ENCODE data around the gene METTL25B. TPM values are rescaled to one million over a fixed set of nuclear protein-coding genes. Genes with fewer than 3 reads are reported as not detected.
A peak's percentile ranks its signal among the peaks of the same experiment; 100 is the strongest.

Gene METTL25B
- total RNA-seq, 1 experiment from 2014 or later = 10.4 TPM

GRCh38 chr1:156751757-156752481 is 23.6 kb downstream of the METTL25B start:
- peak; percentile 53 for ATAC-seq
- BruUV-seq (replicated peaks) = TSS peak; percentile 27
- POLR2A ChIA-PET (ENCODE audit: unreplicated experiment) = interaction anchor here (0.5 to 1.2 kb wide), 7 partner anchors 11 to 819 kb away, joined by 3 to 12 read pairs (median 5); partner anchors contain the start of gene PRCC

GRCh38 chr1:156752843-156753482 is 24.7 kb downstream of the METTL25B start:
- Histone ChIP-seq H3K79me2 (ENCODE audit: low read length) (peaks cover 50% of the 10 kb centered on the region), H3K4me2 (ENCODE audit: low read length) (peak overlapping the region; percentile 88), H3K4me1 (ENCODE audit: insufficient read depth, low read length) (peaks cover 33% of the 10 kb centered on the region), H2AFZ (ENCODE audit: low read length) (no peak overlapping the region), H3K27me3 (ENCODE audit: low read length) (no peaks in the 10 kb centered on the region), H3K9me2 (replicated peaks; ENCODE audit: low read length) (no peaks in the 10 kb centered on the region), H3K9ac (ENCODE audit: low read length) (no peak overlapping the region), H3K27ac (ENCODE audit: low read length) (no peak overlapping the region), H4K20me1 (ENCODE audit: low read length) (no peaks in the 10 kb centered on the region), H3K36me3 (ENCODE audit: low read depth, low read length) (peaks cover 5% of the 10 kb centered on the region; the same call in 1 of the 2 replicates), H3F3A (ENCODE audit: low read length, unreplicated experiment) (no peaks in the 10 kb centered on the region), H3K4me3 (ENCODE audit: low read length) (peak overlapping the region; percentile 86), H3K9me3 (ENCODE audit: low read length) (no peaks in the 10 kb centered on the region)
- no peak for TF ChIP-seq EZH2 (IDR thresholded peaks at IDR 0.05; ENCODE audit: low read length, unreplicated experiment)
- no peak for TF ChIP-seq CTCF (conservative IDR thresholded peaks at IDR 0.05; ENCODE audit: low read depth, low read length)
- no peak for TF ChIP-seq EZH2phosphoT487 (IDR thresholded peaks at IDR 0.05; ENCODE audit: borderline replicate concordance, low read length)
- CTCF ChIA-PET = no interaction called here
- DNase-seq (no peak), ATAC-seq (no peak)
- BruUV-seq (replicated peaks) = no TSS peak
- POLR2A ChIA-PET (ENCODE audit: unreplicated experiment) = interaction anchor here (0.6 kb wide), 1 partner anchor 820 kb away, joined by 6 read pairs; no protein-coding TSS in a partner anchor
- intact Hi-C loops (cut with micrococcal nuclease) = loop anchor here (1.0 kb wide), 1 partner anchor 14 kb away; the partner anchor contains the start of gene PRCC

More at GRCh38 chr1:156751757-156752481, 23.6 kb downstream of the METTL25B start:
- Histone ChIP-seq H3K9me2 (replicated peaks; ENCODE audit: low read length) (no peaks in the 10 kb centered on the region), H3K79me2 (ENCODE audit: low read length) (peaks cover 59% of the 10 kb centered on the region), H3K9ac (ENCODE audit: low read length) (peak overlapping the region; percentile 99), H3K9me3 (ENCODE audit: low read length) (no peaks in the 10 kb centered on the region), H3K36me3 (ENCODE audit: low read depth, low read length) (peaks cover 5% of the 10 kb centered on the region; the same call in 1 of the 2 replicates), H3K4me1 (ENCODE audit: insufficient read depth, low read length) (peaks cover 41% of the 10 kb centered on the region), H3F3A (ENCODE audit: low read length, unreplicated experiment) (no peaks in the 10 kb centered on the region), H2AFZ (ENCODE audit: low read length) (peak overlapping the region; percentile 94), H3K4me2 (ENCODE audit: low read length) (peak overlapping the region; percentile 88), H3K27me3 (ENCODE audit: low read length) (no peaks in the 10 kb centered on the region), H3K4me3 (ENCODE audit: low read length) (peak overlapping the region; percentile 86), H4K20me1 (ENCODE audit: low read length) (no peaks in the 10 kb centered on the region), H3K27ac (ENCODE audit: low read length) (peak overlapping the region; percentile 60)
- CTCF ChIA-PET = interaction anchor here (1.0 to 1.2 kb wide), 2 partner anchors 24 to 25 kb away, joined by 5 to 7 read pairs; partner anchors contain the start of genes ISG20L2 and METTL25B
- intact Hi-C loops (cut with micrococcal nuclease) = loop anchor here (1.0 kb wide), 2 partner anchors 15 to 24 kb away; partner anchors contain the start of genes ISG20L2, METTL25B and PRCC
- peak; percentile 87 for TF ChIP-seq EZH2phosphoT487 (IDR thresholded peaks at IDR 0.05; ENCODE audit: borderline replicate concordance, low read length)
- TF ChIP-seq EZH2 (IDR thresholded peaks at IDR 0.05; ENCODE audit: low read length, unreplicated experiment) = no peak
- DNase-seq = peak; percentile 98

- H3K27ac ChIP-seq (ENCODE audit: low read length) = no peak overlapping the region
- no peak overlapping the region for H3K4me3 ChIP-seq (ENCODE audit: low read length)
- peaks cover 37% of the 10 kb centered on the region for H3K79me2 ChIP-seq (ENCODE audit: low read length)
- TF ChIP-seq CTCF (conservative IDR thresholded peaks at IDR 0.05; ENCODE audit: low read depth, low read length) (no peak), EZH2phosphoT487 (IDR thresholded peaks at IDR 0.05; ENCODE audit: borderline replicate concordance, low read length) (no peak), EZH2 (IDR thresholded peaks at IDR 0.05; ENCODE audit: low read length, unreplicated experiment) (no peak)
- H3K36me3 ChIP-seq (ENCODE audit: low read depth, low read length) = peaks cover 3% of the 10 kb centered on the region; the same call in 1 of the 2 replicates
- no peak overlapping the region for H3K9ac ChIP-seq (ENCODE audit: low read length)
- no peaks in the 10 kb centered on the region for H3K27me3 ChIP-seq (ENCODE audit: low read length)
- POLR2A ChIA-PET (ENCODE audit: unreplicated experiment) = no interaction called here
- no TSS peak for BruUV-seq (replicated peaks)
- intact Hi-C loops (cut with micrococcal nuclease) = no loop called here
- DNase-seq = no peak
- no peaks in the 10 kb centered on the region for H3K9me2 ChIP-seq (replicated peaks; ENCODE audit: low read length)
- H3K9me3 ChIP-seq (ENCODE audit: low read length) = no peaks in the 10 kb centered on the region
- H3K4me2 ChIP-seq (ENCODE audit: low read length) = no peak overlapping the region
- ATAC-seq = no peak
- H4K20me1 ChIP-seq (ENCODE audit: low read length) = no peaks in the 10 kb centered on the region
- CTCF ChIA-PET = no interaction called here
- peaks cover 20% of the 10 kb centered on the region for H3K4me1 ChIP-seq (ENCODE audit: insufficient read depth, low read length)
- no peak overlapping the region for H2AFZ ChIP-seq (ENCODE audit: low read length)
- no peaks in the 10 kb centered on the region for H3F3A ChIP-seq (ENCODE audit: low read length, unreplicated experiment)
These were observed 25.9 kb downstream of the METTL25B start for GRCh38 chr1:156754219-156754618.
